GM12872 (cell line): ENCODE measurements around the gene CSNK2A1.

ENCODE experiments used
- CTCF ChIP-seq: IDR thresholded peaks from 3 replicates; pipeline ENCODE4 v1.5.1; 2011; ENCODE audit warnings: low read depth, mild to moderate bottlenecking, low read length, moderate library complexity; ENCODE audit not compliant: insufficient read depth

The CSNK2A1 gene

GRCh38 chr20:571754-572441 lies 28.3 kb upstream of the CSNK2A1 start:
- TF ChIP-seq CTCF, result no peak

- no peak for TF ChIP-seq CTCF
Observed at GRCh38 chr20:568673-569415, 25.3 kb upstream of the CSNK2A1 start.

GRCh38 chr20:568097-568652 lies 24.6 kb upstream of the CSNK2A1 start:
- TF ChIP-seq CTCF, result no peak

GRCh38 chr20:564192-564591 lies 20.6 kb upstream of the CSNK2A1 start:
- no peak for TF ChIP-seq CTCF

GRCh38 chr20:563187-563586 lies 19.6 kb upstream of the CSNK2A1 start:
- no peak for TF ChIP-seq CTCF

- no peak for TF ChIP-seq CTCF
Observed at GRCh38 chr20:562232-562897, 18.8 kb upstream of the CSNK2A1 start.
